ENCODE results near the gene GPR63. TPM values are rescaled to one million over a fixed set of nuclear protein-coding genes. Genes with fewer than 3 reads are reported as not detected.

The GPR63 gene
- total and polyA plus RNA-seq, 4 donors, result 0.03 to 0.14 (median 0.08) TPM; not detected in 1

- H3K27me3 ChIP-seq (ENCODE audit: control insufficient read depth in 4 of 4, insufficient read depth in 4 of 4, low read length in 3 of 4), result no peaks in the 10 kb centered on the region
- 88% methylated on average over 5 of the region's 5 CpGs for WGBS
- TF ChIP-seq HNF4G (IDR thresholded peaks at IDR 0.05), result no peak
- TF ChIP-seq YY1 (IDR thresholded peaks at IDR 0.05), result no peak
- TF ChIP-seq JUND (IDR thresholded peaks at IDR 0.05), result no peak
- no peak for TF ChIP-seq TAF1 (conservative IDR thresholded peaks at IDR 0.05)
- no peak for TF ChIP-seq ATF3 (IDR thresholded peaks at IDR 0.05)
- TF ChIP-seq EGR1 (IDR thresholded peaks at IDR 0.05; ENCODE audit: low read depth in 2 of 2), result no peak
- no peak for TF ChIP-seq ZBTB33 (IDR thresholded peaks at IDR 0.05)
- no peak for TF ChIP-seq FOXA1 (IDR thresholded peaks at IDR 0.05)
- TF ChIP-seq MAX (IDR thresholded peaks at IDR 0.05), result no peak
- no peak for TF ChIP-seq HNF4A (conservative IDR thresholded peaks at IDR 0.05)
- no peak for TF ChIP-seq NR2F2 (IDR thresholded peaks at IDR 0.05)
- TF ChIP-seq RXRA (IDR thresholded peaks at IDR 0.05), result no peak
- no peak for TF ChIP-seq GABPA (IDR thresholded peaks at IDR 0.05 in 1 of 2, conservative IDR thresholded peaks at IDR 0.05 in 1 of 2)
- no peak overlapping the region for H3K4me3 ChIP-seq (ENCODE audit: low read depth in 1 of 3, low read length in 3 of 3)
- no peak overlapping the region for H3K9ac ChIP-seq (ENCODE audit: low read depth in 1 of 2, low read length in 2 of 2)
- DNase-seq (ENCODE audit: low spot score), result no peak
- no peaks in the 10 kb centered on the region for H3K4me1 ChIP-seq (ENCODE audit: control insufficient read depth in 4 of 4, insufficient read depth in 4 of 4, low read length in 3 of 4)
- H3K36me3 ChIP-seq (ENCODE audit: control insufficient read depth in 4 of 4, insufficient read depth in 3 of 4, low read depth in 1 of 4, low read length in 3 of 4), result no peaks in the 10 kb centered on the region
- H3K9me3 ChIP-seq (ENCODE audit: control insufficient read depth in 4 of 4, low read length in 3 of 4), result no peaks in the 10 kb centered on the region
- no peak overlapping the region for H3K27ac ChIP-seq (ENCODE audit: low read depth in 1 of 2, low read length in 2 of 2)
Observed at GRCh38 chr6:96811136-96811535, 26.1 kb downstream of the GPR63 start.

- no peak overlapping the region for H3K27ac ChIP-seq (ENCODE audit: low read depth in 1 of 2, low read length in 2 of 2)
- TF ChIP-seq REST (IDR thresholded peaks at IDR 0.05) (no peak), ATF3 (IDR thresholded peaks at IDR 0.05) (no peak), GABPA (IDR thresholded peaks at IDR 0.05 in 1 of 2, conservative IDR thresholded peaks at IDR 0.05 in 1 of 2) (no peak), TAF1 (conservative IDR thresholded peaks at IDR 0.05) (no peak), SP1 (IDR thresholded peaks at IDR 0.05) (no peak), FOXA2 (IDR thresholded peaks at IDR 0.05) (no peak), CTCF (IDR thresholded peaks at IDR 0.05; ENCODE audit: low read depth, low read length, missing input control) (no peak)
- H3K36me3 ChIP-seq (ENCODE audit: control insufficient read depth in 4 of 4, insufficient read depth in 3 of 4, low read depth in 1 of 4, low read length in 3 of 4), result no peaks in the 10 kb centered on the region
- H3K9me3 ChIP-seq (ENCODE audit: control insufficient read depth in 4 of 4, low read length in 3 of 4), result no peaks in the 10 kb centered on the region
- no peaks in the 10 kb centered on the region for H3K27me3 ChIP-seq (ENCODE audit: control insufficient read depth in 4 of 4, insufficient read depth in 4 of 4, low read length in 3 of 4)
- no peaks in the 10 kb centered on the region for H3K4me1 ChIP-seq (ENCODE audit: control insufficient read depth in 4 of 4, insufficient read depth in 4 of 4, low read length in 3 of 4)
- no peak overlapping the region for H3K9ac ChIP-seq (ENCODE audit: low read depth in 1 of 2, low read length in 2 of 2)
- no peak for DNase-seq (ENCODE audit: low spot score)
- H3K4me3 ChIP-seq (ENCODE audit: low read depth in 1 of 3, low read length in 3 of 3), result no peak overlapping the region
Observed at GRCh38 chr6:96809119-96809518, 28.2 kb downstream of the GPR63 start.
